Neutrophil (primary cell): ENCODE measurements around the gene SUCO.

ENCODE experiments used
- H3K27ac ChIP-seq: fragments of 200-600 bp; sonication (generic); 2 replicates; pipeline ENCODE4 v1.5.1; 2016; ENCODE audit warnings: mild to moderate bottlenecking, moderate library complexity
- H3K27me3 ChIP-seq: fragments of 200-600 bp; sonication (generic); 2 replicates; pipeline ENCODE4 v1.6.0; 2016; ENCODE audit warnings: mild to moderate bottlenecking
- H3K36me3 ChIP-seq: fragments of 200-600 bp; sonication (generic); 2 replicates; pipeline ENCODE4 v1.5.1; 2017
- H3K4me1 ChIP-seq, 2 experiments: fragments of 200-600 bp in 1 of 2; sonication (generic) in 1 of 2; 1 replicate in 1 of 2; 2 replicates in 1 of 2; pipeline versions ENCODE4 v1.5.1 to v1.6.1; 2013 to 2016; ENCODE audit warnings: low read depth in 1 of 2, low read length in 1 of 2, mild to moderate bottlenecking in 1 of 2, moderate library complexity in 1 of 2; ENCODE audit not compliant: control insufficient read depth in 1 of 2, insufficient read depth in 1 of 2
- H3K4me3 ChIP-seq, 2 experiments: fragments of 200-600 bp in 1 of 2; sonication (generic) in 1 of 2; 1 replicate in 1 of 2; 2 replicates in 1 of 2; pipeline ENCODE4 v1.5.1; 2013 to 2016; ENCODE audit warnings: low read depth in 1 of 2, low read length in 1 of 2, mild to moderate bottlenecking in 1 of 2, moderate library complexity in 1 of 2
- H3K9me3 ChIP-seq: fragments of 200-600 bp; sonication (generic); 2 replicates; pipeline ENCODE4 v1.5.1; 2016
- CTCF ChIP-seq: fragments of 200-600 bp; sonication (generic); IDR thresholded peaks from 2 replicates; pipeline ENCODE4 v1.5.1; 2016; ENCODE audit warnings: antibody characterized with exemption

Gene SUCO

GRCh38 chr1:172549621-172550280 lies 16.8 kb downstream of the SUCO start:
- H3K4me1 ChIP-seq: peaks cover 8 to 25% of the 10 kb centered on the region in 2 experiments
- no peaks in the 10 kb centered on the region for H3K9me3 ChIP-seq
- H3K4me3 ChIP-seq: no peak overlapping the region
- no peak for TF ChIP-seq CTCF
- no peak overlapping the region for H3K27ac ChIP-seq
- H3K36me3 ChIP-seq: no peaks in the 10 kb centered on the region
- no peaks in the 10 kb centered on the region for H3K27me3 ChIP-seq

- peaks cover 0 to 11% of the 10 kb centered on the region in 2 experiments for H3K4me1 ChIP-seq
- H3K36me3 ChIP-seq: peaks cover 6% of the 10 kb centered on the region
- H3K27ac ChIP-seq: no peak overlapping the region
- no peaks in the 10 kb centered on the region for H3K9me3 ChIP-seq
- H3K27me3 ChIP-seq: no peaks in the 10 kb centered on the region
- no peak overlapping the region for H3K4me3 ChIP-seq
- TF ChIP-seq CTCF: no peak
These were observed 18.3 kb downstream of the SUCO start for GRCh38 chr1:172551279-172551678.

GRCh38 chr1:172554915-172555314 lies 22.0 kb downstream of the SUCO start:
- Histone ChIP-seq H3K36me3 (peaks cover 31% of the 10 kb centered on the region), H3K4me1 (peaks cover 0 to under 1% of the 10 kb centered on the region in 2 experiments), H3K9me3 (no peaks in the 10 kb centered on the region), H3K27me3 (no peaks in the 10 kb centered on the region), H3K27ac (no peak overlapping the region), H3K4me3 (no peak overlapping the region)
- TF ChIP-seq CTCF: no peak

- TF ChIP-seq CTCF: no peak
- peaks cover 40% of the 10 kb centered on the region for H3K36me3 ChIP-seq
- no peak overlapping the region for H3K4me3 ChIP-seq
- H3K9me3 ChIP-seq: no peaks in the 10 kb centered on the region
- no peaks in the 10 kb centered on the region for H3K4me1 ChIP-seq
- no peak overlapping the region for H3K27ac ChIP-seq
- H3K27me3 ChIP-seq: no peaks in the 10 kb centered on the region
These were observed 23.5 kb downstream of the SUCO start for GRCh38 chr1:172556461-172556860.

GRCh38 chr1:172557270-172557669 lies 24.3 kb downstream of the SUCO start:
- no peak for TF ChIP-seq CTCF
- Histone ChIP-seq H3K4me1 (no peaks in the 10 kb centered on the region), H3K36me3 (peaks cover 44% of the 10 kb centered on the region), H3K4me3 (no peak overlapping the region), H3K9me3 (no peaks in the 10 kb centered on the region), H3K27ac (no peak overlapping the region), H3K27me3 (no peaks in the 10 kb centered on the region)
